HepG2 (cell line): ENCODE data around the gene PALM. TPM values are rescaled to one million over a fixed set of nuclear protein-coding genes. Genes with fewer than 3 reads are reported as not detected.

Experiments used
- AGO2 ChIP-seq: fragments of 200-400 bp; formaldehyde crosslinking; optimal IDR thresholded peaks from 2 replicates; pipeline ENCODE3; 2017; ENCODE audit warnings: mild to moderate bottlenecking, low read depth, low read length, moderate library complexity
- CEBPG ChIP-seq: IDR thresholded peaks from 2 replicates; pipeline ENCODE4 v1.6.1; 2016
- ERF ChIP-seq: IDR thresholded peaks from 2 replicates; pipeline ENCODE4 v1.6.1; 2018; ENCODE audit warnings: missing biosample characterization, missing genetic modification reagents
- FOXM1 ChIP-seq: sonication (generic); formaldehyde crosslinking; IDR thresholded peaks from 2 replicates; pipeline ENCODE4 v1.5.0; 2020; ENCODE audit warnings: missing genetic modification reagents
- GLI4 ChIP-seq: sonication (generic); formaldehyde crosslinking; IDR thresholded peaks from 2 replicates; pipeline ENCODE4 v1.5.1; 2020; ENCODE audit warnings: missing genetic modification reagents, mild to moderate bottlenecking, moderate library complexity, borderline replicate concordance
- HDAC1 ChIP-seq: sonication (generic); formaldehyde crosslinking; IDR thresholded peaks from 2 replicates; pipeline ENCODE4 v1.5.1; 2020; ENCODE audit warnings: mild to moderate bottlenecking, missing genetic modification reagents
- HMGA1 ChIP-seq: sonication (generic); formaldehyde crosslinking; conservative IDR thresholded peaks from 2 replicates; pipeline ENCODE4 v1.4.0; 2020; ENCODE audit warnings: missing genetic modification reagents
- IKZF5 ChIP-seq: IDR thresholded peaks from 2 replicates; pipeline ENCODE4 v1.6.1; 2018; ENCODE audit warnings: missing genetic modification reagents, mild to moderate bottlenecking, missing compliant biosample characterization
- MAFG ChIP-seq: sonication (generic); formaldehyde crosslinking; IDR thresholded peaks from 2 replicates; pipeline ENCODE4 v1.5.1; 2020; ENCODE audit warnings: mild to moderate bottlenecking, missing genetic modification reagents
- MAX ChIP-seq: IDR thresholded peaks from 2 replicates; pipeline ENCODE4 v1.6.1; 2012; ENCODE audit warnings: inconsistent platforms
- MAZ ChIP-seq, 2 experiments: sonication (generic) in 1 of 2; formaldehyde crosslinking in 1 of 2; IDR thresholded peaks; 2 replicates each; pipeline versions ENCODE4 v1.5.0 to v1.6.1; 2012 to 2020; ENCODE audit warnings: low read depth in 2 of 2, mild to moderate bottlenecking in 2 of 2, borderline replicate concordance in 1 of 2, improper control_type of control experiment in 1 of 2, low read length in 1 of 2, missing genetic modification reagents in 1 of 2, moderate library complexity in 1 of 2
- MED1 ChIP-seq: sonication (generic); formaldehyde crosslinking; IDR thresholded peaks from 2 replicates; pipeline ENCODE4 v1.4.0; 2020; ENCODE audit warnings: missing genetic modification reagents
- MYC ChIP-seq: sonication (generic); formaldehyde crosslinking; IDR thresholded peaks from 2 replicates; pipeline ENCODE4 v1.9.0; 2021; ENCODE audit warnings: missing genetic modification reagents, borderline replicate concordance
- NFIC ChIP-seq: IDR thresholded peaks from 2 replicates; pipeline ENCODE4 v1.6.1; 2012; ENCODE audit warnings: mild to moderate bottlenecking, low read length, inconsistent platforms
- NRL ChIP-seq: sonication (generic); formaldehyde crosslinking; IDR thresholded peaks from 2 replicates; pipeline ENCODE4 v1.5.0; 2020; ENCODE audit warnings: missing genetic modification reagents, mild to moderate bottlenecking, moderate library complexity, borderline replicate concordance
- POLR2AphosphoS5 ChIP-seq: IDR thresholded peaks from 2 replicates; pipeline ENCODE4 v1.6.1; 2012; ENCODE audit warnings: low read depth, low read length
- RBM22 ChIP-seq: fragments of 200-400 bp; formaldehyde crosslinking; optimal IDR thresholded peaks from 2 replicates; pipeline ENCODE3; 2017; ENCODE audit warnings: mild to moderate bottlenecking, low read length, moderate library complexity
- SYNCRIP ChIP-seq: fragments of 200-400 bp; formaldehyde crosslinking; IDR thresholded peaks from 2 replicates; pipeline ENCODE4 v1.6.1; 2018; ENCODE audit warnings: mild to moderate bottlenecking, low read depth, low read length; ENCODE audit not compliant: insufficient read depth
- ZMYM3 ChIP-seq: sonication (generic); formaldehyde crosslinking; IDR thresholded peaks from 2 replicates; pipeline ENCODE4 v1.5.1; 2020; ENCODE audit warnings: mild to moderate bottlenecking, missing genetic modification reagents
- ZNF251 ChIP-seq: sonication (generic); formaldehyde crosslinking; IDR thresholded peaks from 2 replicates; pipeline ENCODE4 v1.9.0; 2021; ENCODE audit warnings: mild to moderate bottlenecking, missing genetic modification reagents
- ZNF503 ChIP-seq: sonication (generic); formaldehyde crosslinking; IDR thresholded peaks from 2 replicates; pipeline ENCODE4 v1.4.0; 2020; ENCODE audit warnings: missing genetic modification reagents
- ZNF510 ChIP-seq: sonication (generic); formaldehyde crosslinking; IDR thresholded peaks from 2 replicates; pipeline ENCODE4 v1.4.0; 2020; ENCODE audit warnings: low read depth, mild to moderate bottlenecking, missing genetic modification reagents
- ZNF670 ChIP-seq: sonication (generic); formaldehyde crosslinking; IDR thresholded peaks from 2 replicates; pipeline ENCODE4 v1.8.0; 2022; ENCODE audit warnings: mild to moderate bottlenecking, missing genetic modification reagents, borderline replicate concordance
- ZNF674 ChIP-seq: sonication (generic); formaldehyde crosslinking; IDR thresholded peaks from 2 replicates; pipeline ENCODE4 v1.5.0; 2020; ENCODE audit warnings: low read depth, mild to moderate bottlenecking, missing genetic modification reagents
- ZNF678 ChIP-seq: sonication (generic); formaldehyde crosslinking; IDR thresholded peaks from 2 replicates; pipeline ENCODE4 v1.4.0; 2020; ENCODE audit warnings: mild to moderate bottlenecking, missing genetic modification reagents
- ZNF704 ChIP-seq: sonication (generic); formaldehyde crosslinking; IDR thresholded peaks from 2 replicates; pipeline ENCODE4 v1.8.1; 2023; ENCODE audit warnings: mild to moderate bottlenecking, inconsistent platforms, moderate library complexity, missing genetic modification reagents, borderline replicate concordance
- ZNF724P ChIP-seq: sonication (generic); formaldehyde crosslinking; IDR thresholded peaks from 2 replicates; pipeline ENCODE4 v1.8.0; 2022; ENCODE audit warnings: missing genetic modification reagents, borderline replicate concordance
- polyA plus RNA-seq, 8 experiments: library from polyadenylated mRNA; depleted of rRNA in 3 of 8; stranded (reverse) in 7 of 8; unstranded in 1 of 8; fragments of >200 nt; fragmentation: Illumina TruSeq in 4 of 8; extraction: Trizol in 4 of 8; gene quantifications; 2 replicates each; pipeline versions ENCODE4 v1.2.1 to v1.2.3, GENCODE V29; 2011 to 2016; ENCODE audit warnings: low read depth in 4 of 8, missing spikeins in 1 of 8, mixed read lengths in 1 of 8; ENCODE audit not compliant: insufficient read depth in 1 of 8
- total RNA-seq, 5 experiments: library from RNA; depleted of rRNA; stranded (reverse); fragments of >200 nt; fragmentation: Illumina TruSeq; extraction: Trizol; gene quantifications; 2 replicates each; pipeline ENCODE4 v1.2.3, GENCODE V29; 2016; ENCODE audit warnings: low read depth in 1 of 5

PALM gene
- total and polyA plus RNA-seq, 2 of the 13 experiments (the other 11 are each of a cell fraction or from before 2014, with no cell fraction given) = 4.0 to 9.7 TPM

GRCh38 chr19:662207-662961 lies 46.4 kb upstream of the PALM start (continued):
- TF ChIP-seq MAX (peak; percentile 84), ZNF704 (CRISPR knock-in tag) (no peak), CEBPG (CRISPR knock-in tag) (no peak), MED1 (0 out of 2 replicates have a peak, but pooled peaks have one; percentile 15), HMGA1 (CRISPR knock-in tag) (no peak), ZNF503 (CRISPR knock-in tag) (no peak), ZMYM3 (no peak), ZNF674 (CRISPR knock-in tag) (no peak), FOXM1 (no peak), HDAC1 (CRISPR knock-in tag) (peak; percentile 39; the same call in 1 of the 2 replicates), SYNCRIP (no peak), RBM22 (no peak), POLR2AphosphoS5 (peak; percentile 33; the same call in 1 of the 2 replicates), IKZF5 (CRISPR knock-in tag) (no peak; the same call in 1 of the 2 replicates), ZNF510 (CRISPR knock-in tag) (no peak), MAFG (CRISPR knock-in tag) (no peak), ZNF670 (peak; percentile 86), AGO2 (peak; percentile 92), ZNF724P (0 out of 2 replicates have a peak, but pooled peaks have one; percentile 0), MYC (peak; percentile 48; the same call in 1 of the 2 replicates), ERF (CRISPR knock-in tag) (0 out of 2 replicates have a peak, but pooled peaks have one; percentile 3), NRL (no peak), ZNF251 (0 out of 2 replicates have a peak, but pooled peaks have one; percentile 34), MAZ (IDR thresholded peaks at IDR 0.05; ENCODE audit: borderline replicate concordance, low read depth, low read length) (0 out of 2 replicates have a peak, but pooled peaks have one; percentile 20), MAZ (CRISPR knock-in tag; IDR thresholded peaks at IDR 0.05; ENCODE audit: low read depth) (no peak), ZNF678 (CRISPR knock-in tag) (no peak), GLI4 (CRISPR knock-in tag) (peak; percentile 71; the same call in 1 of the 2 replicates), NFIC (no peak)
